ENCODE measurements around the gene ANTXRL. TPM values are rescaled to one million over a fixed set of nuclear protein-coding genes. Genes with fewer than 3 reads are reported as not detected.
"Not testable (repeated sequence)": the region's sequence is repeated elsewhere in the genome, so short reads cannot be mapped to it uniquely, and the experiment has no call there.

ANTXRL gene
- total and polyA plus RNA-seq, 10 donors, result 0.03 to 1.1 (median 0.42) TPM; not detected in 3

- Histone ChIP-seq H3K36me3 (peaks cover 0 to 40% (median 0%) of the 10 kb centered on the region in 6 donors), H3K27ac (peak overlapping the region in 6 of 8 donors; percentile 48 to 70 (median 54)), H3K4me3 (no peak overlapping the region), H3K27me3 (replicated peaks in 1 of 7) (no peaks in the 10 kb centered on the region), H3K4me1 (peaks cover 0 to 17% (median 8%) of the 10 kb centered on the region in 6 donors), H3K9me3 (no peaks in the 10 kb centered on the region)
- peak; percentile 86 for DNase-seq
- TF ChIP-seq POLR2AphosphoS5 (IDR thresholded peaks at IDR 0.05) (peak; percentile 17 to 80 (median 73)), POLR2A (IDR thresholded peaks at IDR 0.05) (no peak), CTCF (IDR thresholded peaks at IDR 0.05 in 8 of 11, conservative IDR thresholded peaks at IDR 0.05 in 3 of 11) (peak in 9 of 11 experiments; percentile 16 to 65 (median 50))
- intact Hi-C loops (cut with DNase I; ENCODE audit: low total_unique reads), result no loop called here
- WGBS, 5 donors, result 35 to 48% (median 42%) methylated on average over 15 of the region's 15 CpGs
These were observed 30.7 kb upstream of the ANTXRL start for GRCh38 chr10:46255801-46256747.

GRCh38 chr10:46257099-46257498, 29.7 kb upstream of the ANTXRL start:
- no peak for DNase-seq
- intact Hi-C loops (cut with DNase I; ENCODE audit: low total_unique reads), result no loop called here
- H3K4me3 ChIP-seq, result no peak overlapping the region
- H3K9me3 ChIP-seq, result no peaks in the 10 kb centered on the region
- WGBS, 5 donors, result 92 to 95% (median 93%) methylated on average over 4 of the region's 4 CpGs
- H3K27ac ChIP-seq, result no peak overlapping the region
- H3K36me3 ChIP-seq, result peaks cover 0 to 41% (median 0%) of the 10 kb centered on the region in 6 donors
- H3K4me1 ChIP-seq, result peaks cover 0 to 17% (median 8%) of the 10 kb centered on the region in 6 donors
- TF ChIP-seq CTCF (IDR thresholded peaks at IDR 0.05 in 8 of 11, conservative IDR thresholded peaks at IDR 0.05 in 3 of 11), result no peak
- TF ChIP-seq POLR2AphosphoS5 (IDR thresholded peaks at IDR 0.05), result no peak
- no peak for TF ChIP-seq POLR2A (IDR thresholded peaks at IDR 0.05)
- no peaks in the 10 kb centered on the region for H3K27me3 ChIP-seq (replicated peaks in 1 of 7)

- H3K9me3 ChIP-seq; intact Hi-C loops (cut with DNase I; ENCODE audit: low total_unique reads); H3K27me3 ChIP-seq (replicated peaks in 1 of 7); H3K4me3 ChIP-seq; DNase-seq; H3K27ac ChIP-seq: not testable (repeated sequence)
- 83 to 97% (median 91%) methylated on average over 6 of the region's 6 CpGs for WGBS, 5 donors
- Histone ChIP-seq H3K36me3 (peaks cover 0 to 17% (median 0%) of the 10 kb centered on the region in 6 donors), H3K4me1 (peaks cover 0 to 32% (median 11%) of the 10 kb centered on the region in 6 donors)
These were observed 23.8 kb upstream of the ANTXRL start for GRCh38 chr10:46262906-46263560.

GRCh38 chr10:46263831-46264268, 22.9 kb upstream of the ANTXRL start:
- WGBS, 5 donors, result 79 to 95% (median 86%) methylated on average over 5 to 6 of the region's 6 CpGs
- intact Hi-C loops (cut with DNase I; ENCODE audit: low total_unique reads), result no loop called here
- Histone ChIP-seq H3K27ac (no peak overlapping the region), H3K4me3 (no peak overlapping the region), H3K36me3 (peaks cover 0 to 17% (median 0%) of the 10 kb centered on the region in 6 donors), H3K4me1 (peaks cover 0 to 39% (median 11%) of the 10 kb centered on the region in 6 donors), H3K9me3 (no peaks in the 10 kb centered on the region), H3K27me3 (replicated peaks in 1 of 7) (no peaks in the 10 kb centered on the region)
- peak; percentile 50 for DNase-seq
- TF ChIP-seq CTCF (IDR thresholded peaks at IDR 0.05 in 8 of 11, conservative IDR thresholded peaks at IDR 0.05 in 3 of 11), result no peak
- no peak for TF ChIP-seq POLR2AphosphoS5 (IDR thresholded peaks at IDR 0.05)
- no peak for TF ChIP-seq POLR2A (IDR thresholded peaks at IDR 0.05)

All from spleen (tissue), 11 donors.